ENCODE data around the gene PXMP4. TPM values are rescaled to one million over a fixed set of nuclear protein-coding genes. Genes with fewer than 3 reads are reported as not detected.

PXMP4 gene
- total RNA-seq, 2 experiments from 2014 or later: 13.4 to 19.2 TPM

DNA sequence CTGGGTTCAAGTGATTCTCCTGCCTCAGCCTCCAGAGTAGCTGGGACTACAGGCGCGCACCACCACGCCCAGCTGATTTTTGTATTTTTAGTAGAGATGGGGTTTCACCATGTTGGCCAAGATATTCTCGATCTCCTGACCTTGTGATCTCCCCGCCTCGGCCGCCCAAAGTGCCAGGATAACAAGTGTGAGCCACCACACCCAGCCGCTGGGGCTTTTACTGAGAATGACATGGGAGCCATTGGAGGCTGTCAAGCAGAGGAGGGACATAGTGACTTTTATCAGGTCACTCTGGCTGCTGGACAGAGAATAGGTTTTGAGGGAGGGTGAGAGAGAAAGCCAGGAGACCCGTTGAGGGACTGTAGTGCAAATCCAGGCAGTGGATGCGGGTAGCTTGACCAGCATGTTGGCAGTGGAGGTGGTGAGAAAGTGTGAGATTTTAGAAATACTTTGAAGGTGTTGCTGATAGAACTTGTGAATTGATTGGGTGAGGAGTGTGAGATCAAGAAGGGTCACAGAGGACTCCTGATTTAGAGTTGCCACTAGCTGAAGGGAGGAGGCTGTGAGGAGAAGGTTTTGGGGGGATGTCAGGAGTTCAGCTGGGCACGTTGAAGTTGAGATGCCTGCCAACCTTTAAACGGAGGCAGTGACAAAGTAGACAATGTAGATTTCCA lies 26.4 kb upstream of the PXMP4 start:
- H3K4me1 Mint-ChIP-seq: peaks cover 8% of the 10 kb centered on the region
- DNase-seq (no peak), ATAC-seq (ENCODE audit: low read depth) (no peak)
- no peak overlapping the region for H3K4me3 Mint-ChIP-seq
- POLR2A ChIA-PET: no interaction called here
- no peak overlapping the region for H3K27ac Mint-ChIP-seq
- no peaks in the 10 kb centered on the region for H3K27me3 Mint-ChIP-seq
- peaks cover 10% of the 10 kb centered on the region for H3K36me3 Mint-ChIP-seq
- H3K9me3 Mint-ChIP-seq: no peaks in the 10 kb centered on the region

DNA sequence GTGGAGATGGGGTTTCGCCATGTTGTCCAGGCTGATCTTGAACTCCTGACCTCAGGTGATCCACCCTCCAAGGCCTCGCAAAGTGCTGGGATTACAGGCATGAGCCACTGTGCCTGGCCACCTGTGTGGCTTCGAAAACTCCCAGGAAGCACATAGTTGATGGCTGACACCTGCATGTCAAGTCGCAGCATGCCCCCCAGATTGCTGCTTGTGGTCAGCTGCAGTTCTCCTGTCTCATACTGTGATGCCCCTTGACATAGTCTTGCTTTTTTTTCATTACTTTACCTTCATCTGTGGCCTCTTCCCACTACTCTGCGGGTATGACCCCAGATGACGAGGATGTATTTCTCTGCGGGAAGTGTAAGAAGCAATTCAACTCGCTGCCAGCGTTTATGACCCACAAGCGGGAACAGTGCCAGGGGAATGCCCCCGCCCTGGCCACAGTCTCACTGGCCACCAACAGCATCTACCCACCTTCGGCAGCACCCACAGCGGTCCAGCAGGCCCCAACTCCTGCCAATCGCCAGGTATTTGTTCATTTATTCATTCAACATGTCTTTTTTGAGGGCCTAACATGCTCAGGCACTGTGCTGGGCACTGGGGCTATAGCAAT lies 24.8 kb upstream of the PXMP4 start:
- no peak for ATAC-seq (ENCODE audit: low read depth)
- H3K36me3 Mint-ChIP-seq: peaks cover 10% of the 10 kb centered on the region
- no peak overlapping the region for H3K4me3 Mint-ChIP-seq
- H3K9me3 Mint-ChIP-seq: no peaks in the 10 kb centered on the region
- POLR2A ChIA-PET: no interaction called here
- no peaks in the 10 kb centered on the region for H3K27me3 Mint-ChIP-seq
- DNase-seq: no peak
- H3K27ac Mint-ChIP-seq: no peak overlapping the region
- H3K4me1 Mint-ChIP-seq: peaks cover 8% of the 10 kb centered on the region

DNA sequence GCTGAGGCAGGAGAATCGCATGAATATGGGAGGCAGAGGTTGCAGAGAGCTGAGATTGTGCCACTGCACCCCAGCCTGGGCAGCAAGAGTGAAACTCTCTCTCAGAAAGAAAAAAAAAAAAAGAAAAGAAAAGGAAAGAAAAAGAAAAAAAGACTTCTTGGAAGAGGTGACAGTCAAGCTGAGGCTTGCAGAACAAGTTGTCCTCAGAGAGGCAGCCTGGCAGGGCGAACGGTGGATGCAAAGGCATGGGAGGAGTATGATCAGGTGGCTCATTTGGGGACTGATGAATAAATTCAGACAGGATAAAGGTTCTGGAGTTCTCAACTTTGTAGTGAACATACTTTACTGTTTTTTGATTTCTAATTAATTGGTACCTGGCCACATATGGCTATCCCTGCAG lies 24.1 kb upstream of the PXMP4 start:
- H3K27ac Mint-ChIP-seq: no peak overlapping the region
- ATAC-seq (ENCODE audit: low read depth) (no peak), DNase-seq (no peak)
- H3K27me3 Mint-ChIP-seq: no peaks in the 10 kb centered on the region
- H3K36me3 Mint-ChIP-seq: peaks cover 13% of the 10 kb centered on the region
- no peak overlapping the region for H3K4me3 Mint-ChIP-seq
- H3K4me1 Mint-ChIP-seq: peaks cover 10% of the 10 kb centered on the region
- peaks cover 2% of the 10 kb centered on the region for H3K9me3 Mint-ChIP-seq
- POLR2A ChIA-PET: no interaction called here

DNA sequence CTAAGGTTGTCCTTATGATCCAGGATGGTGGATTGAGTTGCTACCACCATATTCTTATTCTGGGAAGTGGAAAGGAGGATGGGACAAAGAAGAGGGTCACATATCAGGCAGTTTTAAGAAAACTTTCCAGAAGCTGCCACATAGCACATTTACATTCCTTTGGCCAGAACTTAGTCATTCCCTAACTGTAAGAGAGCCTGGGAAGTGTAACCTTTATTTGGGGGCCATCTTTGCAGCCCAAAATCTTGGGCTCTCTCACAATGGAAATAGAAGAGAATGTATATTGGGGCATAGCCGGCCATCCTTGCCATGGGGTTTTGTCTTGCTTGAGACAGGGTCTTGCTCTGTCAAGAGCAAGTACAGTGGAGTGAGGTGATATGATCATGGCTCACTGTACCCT lies 20.1 kb upstream of the PXMP4 start:
- ATAC-seq (ENCODE audit: low read depth) (no peak), DNase-seq (no peak)
- Mint-ChIP-seq H3K4me3 (no peak overlapping the region), H3K4me1 (peaks cover 13% of the 10 kb centered on the region), H3K27me3 (no peaks in the 10 kb centered on the region), H3K9me3 (peaks cover 14% of the 10 kb centered on the region), H3K36me3 (peaks cover 26% of the 10 kb centered on the region), H3K27ac (no peak overlapping the region)
- POLR2A ChIA-PET: no interaction called here

DNA sequence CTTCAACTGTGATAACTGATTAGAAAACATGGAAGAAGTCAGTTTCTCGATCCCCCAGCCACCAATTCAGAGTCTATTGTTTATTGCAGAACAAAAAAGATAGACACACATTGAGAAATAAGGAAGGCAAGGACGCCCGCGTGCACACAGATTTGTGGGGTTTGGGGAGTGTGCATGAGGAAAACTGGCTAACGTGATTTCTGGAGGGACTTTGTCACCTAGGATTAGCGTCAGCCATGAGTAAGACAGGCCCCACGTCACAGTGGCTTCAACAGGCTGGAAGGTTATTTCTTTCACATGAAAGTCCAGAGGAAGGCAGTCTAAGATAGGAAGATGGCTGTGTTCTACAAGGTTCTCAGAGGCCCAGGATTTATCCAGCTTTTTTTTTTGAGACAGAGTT lies 19.4 kb upstream of the PXMP4 start:
- POLR2A ChIA-PET: interaction anchor here (0.6 kb wide), 1 partner anchor 282 kb away, joined by 4 read pairs; no protein-coding TSS in a partner anchor
- Mint-ChIP-seq H3K4me3 (no peak overlapping the region), H3K9me3 (peaks cover 14% of the 10 kb centered on the region), H3K27me3 (no peaks in the 10 kb centered on the region), H3K36me3 (peaks cover 26% of the 10 kb centered on the region), H3K27ac (no peak overlapping the region), H3K4me1 (peaks cover 13% of the 10 kb centered on the region)
- no peak for ATAC-seq (ENCODE audit: low read depth)
- DNase-seq: no peak

DNA sequence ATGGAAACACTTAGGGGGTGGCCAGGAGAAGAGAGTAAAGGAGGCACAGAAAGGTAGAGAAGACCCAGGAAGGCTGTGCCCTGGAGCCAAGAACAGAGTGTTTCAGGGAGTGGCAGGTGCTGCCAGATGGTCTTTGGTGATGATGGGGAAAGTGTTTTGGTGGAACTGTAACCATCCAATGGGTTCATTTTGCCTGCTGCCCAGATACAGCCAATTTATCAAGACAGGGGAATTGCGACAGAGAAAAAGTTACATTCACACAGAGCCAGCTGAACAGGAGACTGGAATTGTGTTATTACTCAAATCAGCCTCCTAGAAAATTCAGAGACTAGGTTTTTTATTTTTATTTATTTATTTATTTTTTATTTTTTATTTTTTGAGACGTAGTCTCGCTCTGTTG lies 16.9 kb upstream of the PXMP4 start:
- Mint-ChIP-seq H3K27me3 (no peaks in the 10 kb centered on the region), H3K36me3 (peaks cover 31% of the 10 kb centered on the region), H3K27ac (no peak overlapping the region), H3K9me3 (peaks cover 14% of the 10 kb centered on the region), H3K4me3 (no peak overlapping the region), H3K4me1 (peaks cover 20% of the 10 kb centered on the region)
- DNase-seq (no peak), ATAC-seq (ENCODE audit: low read depth) (no peak)
- POLR2A ChIA-PET: no interaction called here

DNA sequence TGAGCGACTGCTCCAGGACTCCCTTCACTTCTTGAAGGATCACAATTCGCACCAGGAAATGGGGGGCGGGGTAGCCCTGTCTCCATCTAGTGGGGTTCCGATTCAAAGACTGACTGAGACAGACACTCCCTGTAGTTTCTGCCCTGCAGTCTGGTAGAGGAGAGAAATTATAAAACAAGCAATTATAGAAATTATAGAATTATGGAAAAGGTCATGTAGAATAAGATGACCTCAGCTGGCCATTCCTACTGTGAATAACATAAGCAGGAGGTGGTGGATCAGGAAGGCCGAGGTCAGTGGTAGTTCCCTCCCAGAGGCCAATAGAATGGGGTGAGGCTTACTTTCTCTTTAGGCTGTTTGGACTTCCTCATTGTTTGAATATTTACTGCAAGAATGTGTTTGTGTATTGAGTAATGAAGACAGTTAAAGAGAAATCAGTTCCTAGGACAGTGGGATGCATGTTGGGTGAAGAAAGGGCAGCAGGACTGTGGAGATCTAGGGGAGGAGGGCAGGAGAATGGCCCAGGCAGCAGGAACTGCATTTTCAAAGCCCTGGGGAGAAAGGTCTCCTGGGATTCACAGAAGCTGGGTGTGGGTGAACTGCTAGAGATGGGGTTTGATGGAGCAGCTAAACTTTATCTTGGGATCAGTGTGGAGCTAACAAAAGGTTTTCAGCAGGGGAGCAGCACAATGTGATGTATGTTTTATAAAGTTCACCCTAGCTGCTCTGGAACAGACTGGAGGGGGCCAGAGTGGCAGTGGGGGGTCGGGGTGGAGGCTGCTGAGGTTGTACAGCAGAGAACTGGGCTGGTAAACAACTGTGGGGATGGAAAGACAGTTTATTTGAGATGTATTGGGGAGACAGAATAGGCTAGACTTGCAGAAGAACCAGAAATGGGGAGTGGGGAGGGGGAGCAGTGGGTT lies 13.8 kb upstream of the PXMP4 start:
- Mint-ChIP-seq H3K27ac (peak overlapping the region; percentile 66), H3K4me3 (peak overlapping the region; percentile 87), H3K4me1 (peaks cover 20% of the 10 kb centered on the region), H3K9me3 (peaks cover 12% of the 10 kb centered on the region), H3K27me3 (no peaks in the 10 kb centered on the region), H3K36me3 (peaks cover 24% of the 10 kb centered on the region)
- no peak for ATAC-seq (ENCODE audit: low read depth)
- DNase-seq: no peak
- POLR2A ChIA-PET: interaction anchor here (2.7 to 4.3 kb wide), 2 partner anchors 14 to 67 kb away, joined by 21 to 24 read pairs; partner anchors contain the start of genes ACTL10 and PXMP4

DNA sequence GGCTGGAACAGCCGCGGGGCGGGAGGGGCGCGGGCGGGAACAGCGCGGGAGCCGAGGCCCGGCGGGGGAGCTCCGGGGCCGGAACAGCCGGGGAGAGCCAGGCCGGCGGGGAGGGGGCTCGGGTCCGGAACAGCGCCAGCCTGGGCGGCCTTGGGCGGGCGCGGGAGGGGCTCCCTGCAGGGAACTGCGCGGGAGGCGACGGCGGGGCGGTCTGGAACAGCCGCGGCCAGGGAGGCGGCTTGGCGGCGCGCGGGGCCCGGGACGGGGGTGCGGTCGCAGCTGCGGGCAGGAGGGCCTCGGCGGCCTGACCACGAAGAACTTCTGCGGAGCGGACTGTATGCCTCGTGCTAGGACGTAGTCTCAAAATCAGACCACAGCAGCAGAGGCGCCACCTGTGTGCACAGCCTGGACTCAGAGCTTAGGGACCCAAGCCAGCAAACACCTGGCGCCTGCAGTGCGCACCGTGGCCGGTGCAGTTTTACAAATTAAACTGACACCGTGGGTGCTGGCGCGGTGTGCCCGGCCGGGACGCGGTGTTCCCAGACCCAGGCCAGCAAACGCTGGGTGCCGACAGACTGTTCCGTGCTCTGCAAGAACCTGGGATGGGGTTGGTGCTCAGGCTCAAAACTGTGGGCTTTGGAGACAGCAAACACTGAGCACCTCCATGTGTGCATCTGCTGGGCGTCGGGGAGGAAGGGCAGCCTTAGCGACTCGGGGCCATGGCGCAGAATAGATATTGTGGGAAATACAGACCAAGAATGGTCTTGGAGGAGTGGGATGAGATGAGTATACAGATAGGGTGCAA lies 12.3 kb upstream of the PXMP4 start:
- Mint-ChIP-seq H3K9me3 (peaks cover 11% of the 10 kb centered on the region), H3K4me1 (peaks cover 18% of the 10 kb centered on the region), H3K27me3 (no peaks in the 10 kb centered on the region), H3K4me3 (peak overlapping the region; percentile 87), H3K27ac (peak overlapping the region; percentile 88), H3K36me3 (peaks cover 18% of the 10 kb centered on the region)
- ATAC-seq (ENCODE audit: low read depth): peak; percentile 73
- peak; percentile 97 for DNase-seq
- POLR2A ChIA-PET: interaction anchor here (0.7 to 4.3 kb wide), 17 partner anchors 9 to 379 kb away, joined by 3 to 24 read pairs (median 7); partner anchors contain the start of genes ACTL10, C20orf144, EIF2S2 and NECAB3

DNA sequence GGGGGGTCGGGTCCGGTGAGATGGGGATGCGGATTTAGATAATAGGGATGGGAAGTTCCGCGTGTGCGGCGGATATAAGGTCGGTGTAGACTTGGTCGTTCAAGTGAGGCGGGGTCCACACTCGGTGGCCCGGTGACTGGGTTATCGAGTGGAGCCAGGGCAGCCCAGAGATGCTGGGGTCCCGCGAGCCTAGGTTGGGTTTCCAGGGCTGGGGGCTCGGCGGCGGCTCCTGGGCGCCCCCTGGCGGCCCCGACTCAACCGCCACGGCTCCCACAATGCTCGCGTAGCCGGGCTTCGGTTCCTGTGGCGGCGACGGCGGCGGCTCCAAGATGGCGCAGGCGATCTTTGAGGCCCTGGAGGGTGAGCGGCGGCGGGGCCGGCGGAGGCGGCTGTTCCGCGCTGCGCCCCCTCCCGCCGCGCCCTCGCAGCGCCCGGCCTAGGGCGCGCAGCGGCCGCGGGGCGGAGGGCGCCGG lies 11.6 kb upstream of the PXMP4 start, which contains the start of gene ZNF341:
Gene ZNF341 (plus strand): TSS at position 304 of the 473 bp plus-strand sequence. CDS start 26 bp downstream, at position 330.
- H3K36me3 Mint-ChIP-seq: peaks cover 15% of the 10 kb centered on the region
- peak within 1 kb of the TSS; percentile 90 for H3K27ac Mint-ChIP-seq
- POLR2A ChIA-PET: interaction anchor here (0.9 to 4.3 kb wide), 16 partner anchors 10 to 380 kb away, joined by 3 to 24 read pairs (median 7); partner anchors contain the start of genes ACTL10, C20orf144, EIF2S2 and NECAB3
- peaks cover 18% of the 10 kb centered on the region for H3K4me1 Mint-ChIP-seq
- no peaks in the 10 kb centered on the region for H3K27me3 Mint-ChIP-seq
- ATAC-seq (ENCODE audit: low read depth) (peak; percentile 86), DNase-seq (no peak)
- H3K4me3 Mint-ChIP-seq: peak within 1 kb of the TSS; percentile 87
- peaks cover 8% of the 10 kb centered on the region for H3K9me3 Mint-ChIP-seq

DNA sequence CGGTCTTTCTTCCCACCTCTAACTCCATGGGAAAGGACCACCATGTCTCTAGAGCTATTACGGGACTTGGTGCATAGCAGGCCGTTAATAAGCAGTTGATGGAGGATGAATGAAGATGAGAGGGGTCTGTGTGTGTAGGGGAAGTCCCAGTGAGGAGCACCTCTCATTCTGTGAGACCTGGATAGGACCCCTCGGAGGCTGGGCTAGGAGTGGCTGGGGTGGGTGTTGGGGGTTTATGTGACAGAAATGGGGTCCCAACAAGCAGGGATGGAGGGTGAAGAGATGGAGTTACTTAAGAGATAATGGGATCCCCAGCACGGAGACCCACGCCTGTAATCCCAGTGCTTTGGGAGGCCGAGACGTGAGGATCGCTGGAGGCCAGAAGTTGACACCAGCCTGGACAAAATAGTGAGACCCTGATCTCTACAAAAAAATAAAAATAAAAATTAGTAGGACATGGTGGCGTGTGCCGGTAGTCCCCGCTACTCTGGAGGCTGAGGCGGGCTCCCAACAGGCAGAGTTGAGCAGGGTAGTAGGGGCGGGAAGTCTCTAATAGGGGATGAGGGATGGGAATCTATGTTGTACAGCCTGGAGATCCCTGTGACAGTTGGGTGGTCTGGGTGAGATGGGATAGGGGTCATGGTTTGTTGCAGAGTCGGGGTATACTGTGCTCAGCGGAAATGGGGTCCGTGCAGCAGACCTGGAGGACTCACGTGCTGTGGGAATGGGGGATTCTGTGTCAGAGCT lies 11.0 kb upstream of the PXMP4 start:
- peak; percentile 30 for DNase-seq
- no peaks in the 10 kb centered on the region for H3K27me3 Mint-ChIP-seq
- POLR2A ChIA-PET: interaction anchor here (1.2 to 4.3 kb wide), 7 partner anchors 11 to 262 kb away, joined by 6 to 24 read pairs (median 7); partner anchors contain the start of genes ACTL10, NECAB3, PXMP4 and RALY

DNA sequence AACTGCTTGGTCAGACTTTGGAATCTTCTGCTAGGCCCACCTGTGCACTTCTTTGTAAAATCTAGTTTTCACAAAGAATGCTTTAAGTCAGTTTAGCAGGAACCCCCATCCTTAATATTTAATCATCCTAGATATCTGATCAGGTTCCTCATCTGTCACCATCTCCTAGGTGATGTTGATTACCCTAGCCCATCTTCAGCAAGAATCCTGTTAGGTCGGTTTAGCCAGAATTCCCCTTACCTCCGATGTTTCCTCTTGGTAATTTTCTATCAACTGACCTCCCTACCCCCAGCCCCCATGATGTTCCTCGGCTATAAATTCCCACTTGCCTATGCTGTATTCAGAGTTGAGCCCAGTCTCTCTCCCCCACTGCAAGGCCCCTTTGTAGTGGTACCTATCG lies 9.0 kb upstream of the PXMP4 start:
- Mint-ChIP-seq H3K4me1 (peaks cover 14% of the 10 kb centered on the region), H3K27me3 (no peaks in the 10 kb centered on the region), H3K27ac (no peak overlapping the region), H3K36me3 (peaks cover 3% of the 10 kb centered on the region), H3K4me3 (no peak overlapping the region), H3K9me3 (no peaks in the 10 kb centered on the region)
- ATAC-seq (ENCODE audit: low read depth): no peak
- no peak for DNase-seq
- POLR2A ChIA-PET: no interaction called here

More for the DNA sequence above, 11.0 kb upstream of the PXMP4 start:
- Mint-ChIP-seq H3K27ac (peak overlapping the region; percentile 90), H3K9me3 (peaks cover 5% of the 10 kb centered on the region), H3K4me3 (peak overlapping the region; percentile 84), H3K4me1 (peaks cover 18% of the 10 kb centered on the region), H3K36me3 (peaks cover 9% of the 10 kb centered on the region)
- ATAC-seq (ENCODE audit: low read depth): no peak

DNA sequence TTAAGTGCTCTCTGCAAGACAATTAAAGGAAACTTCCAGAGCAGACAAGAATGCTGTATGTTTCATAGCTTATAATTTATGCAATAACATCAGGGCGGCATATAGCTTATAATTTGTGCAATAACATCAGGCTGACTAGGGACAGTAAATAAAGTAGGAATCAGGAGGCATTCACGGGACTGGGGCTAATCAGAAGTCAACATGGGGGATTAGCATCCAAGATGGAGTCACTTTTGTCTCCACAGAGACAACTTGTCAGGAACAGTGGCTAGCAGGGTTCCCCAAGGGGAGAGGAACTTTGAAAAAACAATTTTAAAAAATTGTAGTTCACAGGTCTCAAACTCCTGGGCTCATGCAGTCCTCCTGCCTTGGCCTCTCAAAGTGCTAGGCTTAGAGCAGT lies 8.4 kb upstream of the PXMP4 start:
- Mint-ChIP-seq H3K4me3 (no peak overlapping the region), H3K27me3 (no peaks in the 10 kb centered on the region), H3K36me3 (no peaks in the 10 kb centered on the region), H3K9me3 (no peaks in the 10 kb centered on the region), H3K27ac (no peak overlapping the region), H3K4me1 (peaks cover 8% of the 10 kb centered on the region)
- DNase-seq (no peak), ATAC-seq (ENCODE audit: low read depth) (no peak)
- POLR2A ChIA-PET: interaction anchor here (1.0 kb wide), 1 partner anchor 49 kb away, joined by 3 read pairs; no protein-coding TSS in a partner anchor
